DMS53 treated with DMSO at 0.1 percent for 48 hours (cell line): Measurements from ENCODE around the gene EP300.
A peak's percentile ranks its signal among the peaks of the same experiment; 100 is the strongest.

Source experiments
- DNase-seq: peaks from one replicate; lab custom pipeline; 2025; ENCODE audit not compliant: unreplicated experiment; lab: John Stamatoyannopoulos, UW

EP300 gene

DNA sequence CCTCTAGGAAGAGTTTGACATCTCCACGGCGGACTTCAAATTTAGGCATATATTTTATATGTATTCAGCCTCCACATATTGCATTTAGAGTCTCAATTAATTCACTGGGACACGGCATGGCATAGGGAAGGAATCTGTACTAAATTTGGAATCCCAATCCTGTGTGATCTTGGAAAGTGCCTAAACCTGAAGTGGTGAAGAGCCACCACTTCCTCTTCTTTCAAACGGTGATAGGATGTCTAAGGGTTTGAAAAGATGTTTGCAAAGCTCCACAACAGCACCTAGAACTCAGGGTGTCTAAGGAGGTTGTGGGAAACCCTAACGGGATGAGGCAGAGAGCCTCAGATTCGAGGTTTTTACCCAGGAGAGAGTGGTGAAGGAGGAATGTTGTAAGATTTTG lies 111.7 kb downstream of the EP300 start:
- no peak for DNase-seq

DNA sequence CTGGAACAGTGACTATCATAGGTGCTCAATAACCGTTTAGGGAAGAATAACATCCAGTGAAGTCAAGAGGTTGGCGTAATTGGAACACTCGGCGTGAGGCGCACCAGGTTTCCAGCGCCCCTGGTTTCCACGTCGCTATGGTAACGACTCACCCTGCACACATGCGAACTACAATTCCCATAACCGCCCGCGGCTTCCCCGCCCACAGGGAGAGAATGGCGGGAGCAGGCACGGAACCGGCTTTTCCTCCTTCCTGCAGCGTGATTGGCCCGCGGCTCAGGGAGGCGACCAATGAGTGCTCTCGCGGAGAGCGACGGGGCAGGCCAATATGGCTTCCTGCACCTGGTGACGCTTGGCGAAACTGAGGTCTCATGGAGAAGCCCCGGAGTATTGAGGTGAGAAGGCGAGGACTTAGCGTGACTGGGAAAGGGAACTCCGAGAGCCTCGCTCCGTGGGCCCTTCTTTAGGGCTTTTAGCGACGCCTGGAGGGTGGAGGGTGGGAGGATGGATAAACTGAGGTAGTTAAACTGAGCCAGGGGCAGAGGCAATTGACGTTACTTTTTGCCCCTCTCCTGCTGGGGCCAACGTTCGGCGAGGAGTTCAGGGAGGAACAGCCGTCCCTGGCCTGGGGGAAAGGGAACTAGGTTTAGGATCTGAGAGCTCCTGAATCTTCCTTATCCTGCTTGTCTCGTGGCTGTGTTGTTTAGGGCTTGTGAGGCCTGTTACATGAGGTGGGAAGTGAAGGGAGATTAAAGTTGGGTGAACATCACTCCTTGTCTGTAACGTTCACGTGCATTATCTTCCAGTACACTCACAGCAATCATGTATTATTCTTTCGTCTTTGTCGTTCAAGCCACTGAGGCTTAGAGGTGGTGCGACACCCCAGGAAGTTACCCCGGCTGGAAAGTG lies 112.9 kb downstream of the EP300 start, which contains the start of gene L3MBTL2:
L3MBTL2 (plus strand) TSS at position 321 of the 909 bp plus-strand sequence; CDS start at position 372, 51 bp downstream.
- DNase-seq: peak; percentile 82

DNA sequence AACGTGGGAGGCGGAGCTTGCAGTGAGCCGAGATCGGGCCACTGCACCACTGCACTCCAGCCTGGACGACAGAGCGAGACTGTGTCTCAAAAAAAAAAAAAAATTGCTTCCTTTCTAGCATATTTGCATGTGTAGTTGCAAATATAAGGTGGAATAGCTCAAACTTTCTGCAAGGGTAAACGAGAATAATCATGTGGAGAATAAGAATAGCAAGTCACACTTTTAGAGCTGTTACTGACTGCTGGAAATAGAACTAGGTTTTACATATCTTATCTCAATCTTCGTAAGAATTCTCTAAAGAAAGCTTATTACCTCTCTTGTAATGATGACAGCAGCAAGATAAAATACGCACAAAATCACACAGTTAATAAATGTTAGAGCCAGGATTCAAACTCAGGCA lies 114.3 kb downstream of the EP300 start:
- no peak for DNase-seq

DNA sequence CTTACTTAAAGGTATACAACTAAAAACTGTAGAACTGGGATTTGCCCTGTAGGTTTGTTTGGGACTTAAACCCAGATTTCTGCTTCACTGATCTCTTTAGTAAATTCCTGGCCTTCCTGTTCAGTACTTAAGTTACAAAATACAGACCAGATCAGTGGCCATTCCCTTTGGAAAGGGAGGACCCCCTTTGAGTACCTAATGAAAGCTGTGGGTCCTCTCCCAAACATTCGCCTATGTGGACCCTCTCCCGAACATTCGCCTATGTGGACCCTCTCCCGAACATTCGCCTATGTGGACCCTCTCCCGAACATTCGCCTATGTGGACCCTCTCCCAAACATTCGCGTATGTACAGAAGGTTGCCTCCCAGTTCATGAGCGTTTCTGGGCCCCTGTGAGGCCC lies 123.0 kb downstream of the EP300 start:
- DNase-seq: no peak

DNA sequence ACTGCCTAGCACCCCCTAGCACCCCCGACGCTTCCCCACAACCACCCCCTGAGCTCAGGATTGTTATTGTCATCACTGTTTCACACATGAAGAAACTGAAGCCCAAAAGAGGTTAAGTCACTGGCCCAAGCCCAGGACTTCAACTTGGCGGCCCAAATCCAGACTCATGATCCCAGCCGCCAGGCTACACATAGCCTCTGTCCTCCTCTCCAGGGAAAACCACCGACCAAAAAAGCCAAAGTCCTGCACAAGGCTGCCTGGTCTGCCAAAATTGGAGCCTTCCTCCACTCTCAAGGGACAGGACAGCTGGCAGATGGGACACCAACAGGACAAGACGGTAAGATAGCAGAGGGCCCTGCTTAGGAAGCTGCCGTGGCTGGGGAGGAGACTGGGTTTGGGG lies 123.5 kb downstream of the EP300 start:
- no peak for DNase-seq

DNA sequence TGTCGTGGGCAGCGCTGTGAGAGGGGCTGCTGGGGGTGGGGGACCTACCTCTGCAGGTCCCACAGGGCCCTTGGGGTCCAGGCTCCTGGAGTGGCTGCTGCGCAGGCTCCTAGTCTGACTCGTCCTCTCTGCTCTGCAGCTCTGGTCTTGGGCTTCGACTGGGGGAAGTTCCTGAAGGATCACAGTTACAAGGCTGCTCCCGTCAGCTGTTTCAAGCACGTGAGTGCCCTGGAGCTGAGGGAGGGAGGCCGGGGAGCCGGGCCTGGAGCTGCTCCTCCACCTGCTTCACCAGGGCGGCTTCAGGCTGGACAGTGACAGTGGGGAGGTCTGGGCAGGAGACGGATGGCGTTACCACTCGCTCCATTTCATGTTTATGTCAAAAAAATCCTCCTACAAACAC lies 124.6 kb downstream of the EP300 start:
- peak; percentile 65 for DNase-seq

DNA sequence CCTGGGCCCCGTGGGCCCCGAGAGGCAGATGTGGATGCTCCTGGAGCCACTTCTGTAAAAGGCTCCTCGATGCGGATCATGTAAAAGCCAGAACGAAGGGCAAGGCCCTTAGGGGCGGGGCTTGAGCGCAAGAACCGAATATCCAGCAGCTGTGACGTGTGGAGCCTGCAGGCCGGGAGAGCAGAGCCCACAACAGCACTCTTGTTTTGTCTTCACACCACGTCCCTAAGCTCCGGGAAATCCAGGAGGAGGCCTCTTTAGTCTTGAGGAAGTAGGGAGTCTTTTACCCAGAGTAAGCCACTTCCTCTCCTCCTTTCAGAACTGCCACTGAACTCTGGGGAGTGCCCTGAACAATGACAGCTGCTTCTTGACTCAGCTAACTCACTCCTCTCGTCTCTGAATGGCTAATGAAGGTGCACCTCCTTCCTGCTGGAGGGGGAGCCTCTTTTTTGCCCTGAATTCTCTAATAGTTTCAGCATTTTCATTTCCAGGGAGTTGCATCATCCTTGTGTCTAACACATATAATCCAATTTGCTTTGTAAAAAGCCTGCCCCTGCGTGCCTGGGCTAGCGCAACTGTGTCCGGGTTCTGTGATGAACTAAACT lies 125.3 kb downstream of the EP300 start:
- peak; percentile 65 for DNase-seq

DNA sequence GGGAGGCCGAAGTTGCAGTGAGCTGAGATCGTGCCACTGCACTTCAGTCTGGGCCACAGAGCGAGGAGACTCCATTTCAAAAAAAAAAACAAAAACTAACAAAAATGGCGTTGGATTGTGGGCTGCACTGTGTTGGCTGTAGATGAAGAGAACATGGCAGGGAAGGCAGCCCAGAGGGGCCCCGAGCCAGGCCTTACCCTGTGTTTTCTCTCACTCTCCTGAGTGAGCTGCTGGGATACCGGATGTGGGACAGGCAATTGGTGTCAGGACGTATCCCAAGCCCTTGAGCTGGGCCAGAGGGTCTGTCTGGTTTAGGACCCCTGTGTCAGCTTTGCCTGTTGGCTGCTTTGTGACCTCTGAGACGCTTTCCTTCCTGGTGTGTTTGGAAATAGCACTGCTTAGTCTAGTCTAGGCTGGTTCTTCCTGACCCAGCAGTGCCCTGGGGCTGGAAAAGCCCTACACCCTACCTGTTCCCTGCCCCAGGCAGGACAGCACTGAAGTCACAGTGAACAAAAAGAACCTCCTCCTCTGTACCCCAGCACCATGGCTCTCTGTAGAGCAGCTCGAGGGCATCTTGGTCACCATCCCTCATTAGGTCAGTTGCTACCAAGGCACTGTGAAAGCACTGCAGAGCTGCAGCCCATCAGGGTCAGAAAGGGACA lies 130.6 kb downstream of the EP300 start:
- no peak for DNase-seq

DNA sequence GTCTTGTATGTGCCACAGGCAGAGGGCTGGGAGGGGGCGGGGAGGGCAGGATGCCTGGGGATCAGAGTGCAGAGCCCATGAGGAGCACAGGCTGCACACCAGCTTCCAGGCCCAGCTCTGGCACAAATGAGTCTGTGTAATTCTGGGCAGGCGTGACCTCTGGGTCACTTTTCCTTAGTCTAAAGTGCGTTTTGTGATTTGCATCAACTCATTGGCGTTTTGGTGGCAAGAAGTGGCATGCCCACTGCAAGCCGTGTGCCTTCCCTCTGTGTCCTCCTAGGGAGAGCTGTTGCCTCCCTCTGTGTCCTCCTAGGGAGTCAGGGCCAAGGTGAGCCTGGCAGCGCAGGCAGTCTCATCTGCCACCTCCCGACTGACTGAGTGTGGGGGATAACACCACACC lies 131.1 kb downstream of the EP300 start:
- DNase-seq: no peak

DNA sequence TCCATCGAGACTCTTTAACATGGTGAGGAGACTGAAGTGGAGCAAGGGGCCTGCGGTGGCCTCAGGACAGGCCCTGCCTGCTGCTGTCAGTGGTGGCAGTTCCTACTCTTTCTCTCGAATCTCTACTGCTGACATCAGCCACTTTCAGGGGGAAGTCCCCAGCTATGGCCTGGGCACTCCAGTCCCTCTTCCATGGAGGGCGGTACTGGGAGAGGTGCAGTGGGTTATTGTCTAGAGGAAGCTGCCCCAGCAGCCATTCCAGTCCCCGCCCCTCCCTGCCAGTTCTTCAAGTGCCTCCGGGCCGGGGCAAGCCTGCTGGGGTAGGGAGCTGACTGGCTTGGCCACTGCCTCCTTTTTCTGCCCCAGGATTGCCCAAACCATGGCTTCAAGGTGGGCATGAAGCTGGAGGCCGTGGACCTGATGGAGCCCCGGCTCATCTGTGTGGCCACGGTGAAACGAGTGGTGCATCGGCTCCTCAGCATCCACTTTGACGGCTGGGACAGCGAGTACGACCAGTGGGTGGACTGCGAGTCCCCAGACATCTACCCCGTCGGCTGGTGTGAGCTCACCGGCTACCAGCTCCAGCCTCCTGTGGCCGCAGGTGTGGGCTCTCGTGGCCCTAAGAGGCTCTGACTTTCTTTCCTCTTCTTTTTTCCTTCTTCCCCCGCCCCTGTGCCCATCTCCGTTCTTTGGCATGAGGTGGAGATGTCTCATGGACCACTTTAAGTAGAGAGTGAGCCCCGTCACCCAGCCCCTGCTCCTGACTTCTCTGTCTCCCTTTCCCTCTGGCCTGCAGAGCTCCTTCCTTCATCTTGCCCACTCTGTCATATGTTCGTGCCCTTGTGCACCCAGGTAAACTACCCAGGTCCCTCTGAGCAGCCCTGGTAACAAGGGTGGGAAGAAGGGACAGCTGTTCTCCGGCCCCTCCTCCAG lies 134.6 kb downstream of the EP300 start:
- DNase-seq: no peak

DNA sequence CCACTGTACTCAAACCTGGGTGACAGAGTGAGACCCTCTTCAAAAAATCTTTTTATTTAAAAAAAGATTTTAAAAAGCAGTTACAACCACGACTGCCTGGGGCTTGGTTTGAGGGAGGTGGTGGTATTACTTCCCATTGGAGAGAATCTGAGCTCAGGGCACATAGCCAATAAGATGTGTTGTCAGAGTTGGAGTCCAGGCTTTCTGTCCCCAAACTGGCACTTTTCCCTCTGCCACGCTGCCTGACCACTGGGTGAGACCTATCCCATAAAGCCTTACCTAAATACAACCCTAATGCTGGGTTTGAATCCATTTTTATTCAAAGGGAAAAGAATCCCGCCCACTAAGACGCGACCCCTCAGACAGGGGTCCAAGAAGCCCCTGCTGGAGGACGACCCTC lies 136.8 kb downstream of the EP300 start:
- DNase-seq: no peak
